Left ventricle myocardium inferior (tissue), 1 donor: ENCODE measurements around the gene SPDYE16. TPM values are rescaled to one million over a fixed set of nuclear protein-coding genes. Genes with fewer than 3 reads are reported as not detected.
"Not testable (repeated sequence)": the region's sequence is repeated elsewhere in the genome, so short reads cannot be mapped to it uniquely, and the experiment has no call there.

Source experiments
- DNase-seq: peaks from one replicate; pipeline ENCODE4 v3.0.0-alpha.2; 2020
- H3K27ac ChIP-seq: fragments of 200-600 bp; replicated peaks from 2 replicates; pipeline ENCODE4 v1.8.0; 2021
- H3K27me3 ChIP-seq: fragments of 200-600 bp; 2 replicates; pipeline ENCODE4 v1.8.0; 2021; ENCODE audit warnings: low read depth
- H3K36me3 ChIP-seq: fragments of 200-600 bp; 2 replicates; pipeline ENCODE4 v1.8.0; 2021
- H3K4me1 ChIP-seq: fragments of 200-600 bp; 2 replicates; pipeline ENCODE4 v1.8.0; 2021
- H3K4me3 ChIP-seq: fragments of 200-600 bp; 2 replicates; pipeline ENCODE4 v1.8.0; 2021; ENCODE audit warnings: mild to moderate bottlenecking, moderate library complexity
- H3K9me3 ChIP-seq: fragments of 200-600 bp; replicated peaks from 2 replicates; pipeline ENCODE4 v1.8.0; 2021
- intact Hi-C: fragments of 100-400 bp; cut with micrococcal nuclease; formaldehyde crosslinking; loops from one replicate; pipeline ENCODE4 v1.11.0; 2022
- total RNA-seq: library from RNA; stranded (reverse); fragmentation: NEBNext Ultra II Directional; extraction: Animal tissue kit (Norgen Biotek cat#: 25700); gene quantifications from one replicate; pipeline ENCODE4 v1.2.1, GENCODE V29; 2021
- TF ChIP-seq, protein P1 (sequence below): fragments of 200-600 bp; IDR thresholded peaks from 2 replicates; pipeline ENCODE4 v1.8.0; 2021; ENCODE audit warnings: antibody characterized with exemption, mild to moderate bottlenecking, borderline replicate concordance
- donor health status: DM: no; HTN: yes; CAD: no; lungs with severe emphysema.

The SPDYE16 gene
- total RNA-seq, 1 donor from 2014 or later, result 0.22 TPM

DNA sequence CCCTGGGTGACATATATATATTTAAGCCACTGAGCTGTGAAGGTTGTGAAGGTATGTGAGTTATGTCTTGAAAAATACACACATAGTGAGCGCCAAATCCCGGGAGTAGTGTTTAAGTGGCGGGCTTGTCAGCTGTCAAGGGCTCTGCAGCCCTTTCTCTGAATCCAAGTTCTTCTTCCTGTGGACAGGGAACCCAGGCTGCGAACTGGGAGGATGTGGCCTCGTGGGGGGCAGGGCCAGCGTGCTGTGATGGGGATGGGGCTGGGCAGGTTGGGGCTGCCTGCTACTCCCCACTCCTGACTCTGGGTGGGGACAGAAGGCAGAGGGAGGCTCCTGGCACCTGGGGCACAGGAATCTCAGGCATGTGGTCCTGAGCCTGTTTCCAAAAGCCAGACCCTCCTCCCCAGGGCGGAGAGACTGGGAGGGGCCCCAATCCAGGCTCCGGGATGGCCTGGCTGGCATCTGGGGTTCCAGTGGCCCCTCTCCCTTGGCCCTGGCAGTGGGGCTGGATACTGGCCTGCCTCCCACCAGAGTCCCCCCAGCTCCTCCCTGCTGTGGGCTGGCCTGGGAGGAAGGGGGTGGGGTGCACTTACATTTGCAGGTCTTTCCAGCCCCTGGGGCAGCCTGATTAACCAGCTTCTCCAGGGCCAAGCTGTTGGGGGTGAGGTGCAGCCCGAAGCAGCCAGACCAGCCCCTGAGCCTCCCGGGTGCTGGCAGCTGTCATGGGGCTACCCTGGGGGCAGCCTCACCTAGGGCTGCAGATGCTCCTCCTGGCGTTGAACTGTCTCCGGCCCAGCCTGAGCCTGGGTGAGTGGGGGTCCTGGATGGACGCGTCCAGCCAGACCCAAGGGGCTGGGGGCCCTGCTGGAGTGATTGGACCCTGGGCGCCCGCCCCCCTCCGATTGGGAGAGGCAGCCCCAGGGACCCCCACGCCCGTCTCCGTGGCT is 32.9 kb downstream of the SPDYE16 start, which contains the start of gene UPK3B:
TSS of gene UPK3B (plus strand) at position 622 of the 947 bp plus-strand sequence. CDS start at position 723, 101 bp downstream.
- DNase-seq, result no peak
- Histone ChIP-seq H3K4me1 (peaks cover 12% of the 10 kb centered on the region), H3K4me3 (no peak within 1 kb of the TSS), H3K36me3 (peaks cover 10% of the 10 kb centered on the region), H3K9me3 (no peaks in the 10 kb centered on the region), H3K27me3 (no peaks in the 10 kb centered on the region), H3K27ac (no peak within 1 kb of the TSS)
- TF ChIP-seq, protein P1, sequence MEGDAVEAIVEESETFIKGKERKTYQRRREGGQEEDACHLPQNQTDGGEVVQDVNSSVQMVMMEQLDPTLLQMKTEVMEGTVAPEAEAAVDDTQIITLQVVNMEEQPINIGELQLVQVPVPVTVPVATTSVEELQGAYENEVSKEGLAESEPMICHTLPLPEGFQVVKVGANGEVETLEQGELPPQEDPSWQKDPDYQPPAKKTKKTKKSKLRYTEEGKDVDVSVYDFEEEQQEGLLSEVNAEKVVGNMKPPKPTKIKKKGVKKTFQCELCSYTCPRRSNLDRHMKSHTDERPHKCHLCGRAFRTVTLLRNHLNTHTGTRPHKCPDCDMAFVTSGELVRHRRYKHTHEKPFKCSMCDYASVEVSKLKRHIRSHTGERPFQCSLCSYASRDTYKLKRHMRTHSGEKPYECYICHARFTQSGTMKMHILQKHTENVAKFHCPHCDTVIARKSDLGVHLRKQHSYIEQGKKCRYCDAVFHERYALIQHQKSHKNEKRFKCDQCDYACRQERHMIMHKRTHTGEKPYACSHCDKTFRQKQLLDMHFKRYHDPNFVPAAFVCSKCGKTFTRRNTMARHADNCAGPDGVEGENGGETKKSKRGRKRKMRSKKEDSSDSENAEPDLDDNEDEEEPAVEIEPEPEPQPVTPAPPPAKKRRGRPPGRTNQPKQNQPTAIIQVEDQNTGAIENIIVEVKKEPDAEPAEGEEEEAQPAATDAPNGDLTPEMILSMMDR, result no peak
- intact Hi-C loops, result no loop called here

DNA sequence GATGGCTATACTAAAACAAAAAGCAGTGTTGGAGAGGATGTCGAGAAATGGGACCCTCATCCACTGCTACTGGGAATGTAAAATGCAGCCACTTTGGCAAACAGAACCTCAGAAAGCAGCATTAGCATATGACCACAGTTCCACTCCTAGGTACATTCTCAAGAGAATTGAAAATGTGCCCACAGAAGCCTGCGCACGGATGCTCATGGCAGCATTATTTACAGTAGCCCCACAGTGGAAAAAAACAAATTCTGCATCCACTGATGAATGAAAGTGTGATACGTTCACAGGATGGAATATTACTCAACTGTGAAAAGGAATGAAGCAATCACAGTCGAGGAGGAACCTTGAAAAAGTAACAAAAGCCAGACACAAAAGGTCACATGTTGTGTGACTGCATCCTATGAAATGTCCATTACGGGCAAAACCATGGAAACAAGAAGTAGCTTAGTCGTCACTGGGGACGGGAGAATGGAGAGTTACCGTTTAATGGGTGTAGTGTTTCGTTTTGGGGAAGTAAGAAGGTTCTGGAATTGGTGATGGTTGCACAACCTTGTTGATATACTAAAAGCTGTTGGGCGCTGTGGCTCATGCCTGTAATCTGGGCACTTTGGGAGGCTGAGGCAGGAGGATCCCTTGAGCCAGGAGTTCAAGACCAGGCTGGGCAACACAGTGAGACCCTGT is 35.2 kb downstream of the SPDYE16 start:
- Histone ChIP-seq H3K27me3 (no peaks in the 10 kb centered on the region), H3K27ac (no peak overlapping the region), H3K4me3 (no peak overlapping the region), H3K9me3 (no peaks in the 10 kb centered on the region), H3K36me3 (peaks cover 10% of the 10 kb centered on the region), H3K4me1 (peaks cover 7% of the 10 kb centered on the region)
- DNase-seq, result no peak
- intact Hi-C loops, result no loop called here
- TF ChIP-seq, protein P1, result no peak

DNA sequence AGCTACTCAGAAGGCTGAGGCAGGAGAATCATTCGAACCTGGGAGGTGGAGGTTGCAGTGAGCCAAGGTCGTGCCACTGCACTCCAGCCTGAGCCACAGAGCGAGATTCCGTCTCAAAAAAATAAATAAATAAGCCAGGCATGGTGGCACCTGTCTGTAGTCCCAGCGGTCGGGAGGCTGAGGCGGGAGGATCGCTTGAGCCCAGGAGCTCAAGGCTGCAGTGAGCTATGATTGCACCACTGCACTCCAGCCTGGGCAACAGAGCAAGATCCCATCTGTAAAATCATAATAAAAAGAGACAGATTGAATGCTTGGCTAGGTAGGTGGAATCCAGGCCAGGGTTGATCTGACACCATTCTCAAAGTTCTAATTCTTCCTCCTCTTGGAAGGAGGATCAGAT is 36.5 kb downstream of the SPDYE16 start:
- H3K27ac ChIP-seq, DNase-seq, H3K9me3 ChIP-seq, H3K27me3 ChIP-seq, H3K4me1 ChIP-seq, intact Hi-C loops, H3K4me3 ChIP-seq: not testable (repeated sequence)
- H3K36me3 ChIP-seq, result peaks cover 10% of the 10 kb centered on the region

DNA sequence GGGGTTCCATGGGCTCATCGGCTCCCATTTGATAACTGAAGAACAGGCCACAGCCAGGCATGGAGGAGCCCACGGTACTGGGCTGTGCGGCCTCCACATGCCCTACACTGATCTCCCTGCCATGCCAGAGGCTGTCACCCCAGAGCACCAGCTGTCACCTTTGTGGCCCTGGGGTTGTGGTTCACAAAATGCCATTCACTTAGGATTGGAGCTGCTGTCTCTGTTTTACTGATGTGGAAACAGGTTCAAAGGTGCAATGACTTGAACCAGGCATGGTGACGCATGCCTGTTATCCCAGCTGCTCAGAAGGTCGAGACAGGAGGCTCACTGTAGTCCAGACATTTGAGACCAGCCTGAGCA is 37.0 kb downstream of the SPDYE16 start:
- Histone ChIP-seq H3K36me3 (peaks cover 10% of the 10 kb centered on the region), H3K27ac (no peak overlapping the region), H3K4me3 (no peak overlapping the region), H3K27me3 (no peaks in the 10 kb centered on the region), H3K9me3 (no peaks in the 10 kb centered on the region), H3K4me1 (peaks cover 6% of the 10 kb centered on the region)
- intact Hi-C loops, result no loop called here
- no peak for DNase-seq
- TF ChIP-seq, protein P1, result no peak

- peaks cover 4% of the 10 kb centered on the region for H3K4me1 ChIP-seq
- peaks cover 10% of the 10 kb centered on the region for H3K36me3 ChIP-seq
- H3K9me3 ChIP-seq, result no peaks in the 10 kb centered on the region
- intact Hi-C loops, result no loop called here
- no peak for DNase-seq
- TF ChIP-seq, protein P1, result no peak
- no peaks in the 10 kb centered on the region for H3K27me3 ChIP-seq
- no peak overlapping the region for H3K4me3 ChIP-seq
- no peak overlapping the region for H3K27ac ChIP-seq
Observed at GRCh38 chr7:76505168-76506080, 37.7 kb downstream of the SPDYE16 start.

GRCh38 chr7:76504351-76505167 is 38.5 kb downstream of the SPDYE16 start:
- DNase-seq, intact Hi-C loops, H3K27ac ChIP-seq, H3K9me3 ChIP-seq, H3K4me3 ChIP-seq, H3K4me1 ChIP-seq, H3K27me3 ChIP-seq: not testable (repeated sequence)
- H3K36me3 ChIP-seq, result peaks cover 10% of the 10 kb centered on the region

GRCh38 chr7:76503244-76503643 is 39.9 kb downstream of the SPDYE16 start:
- H3K9me3 ChIP-seq, intact Hi-C loops, DNase-seq, H3K27ac ChIP-seq, H3K4me1 ChIP-seq, H3K4me3 ChIP-seq, H3K27me3 ChIP-seq: not testable (repeated sequence)
- peaks cover 10% of the 10 kb centered on the region for H3K36me3 ChIP-seq

GRCh38 chr7:76502836-76503235 is 40.3 kb downstream of the SPDYE16 start:
- H3K27me3 ChIP-seq, H3K4me3 ChIP-seq, H3K9me3 ChIP-seq, DNase-seq, H3K4me1 ChIP-seq, H3K27ac ChIP-seq, intact Hi-C loops: not testable (repeated sequence)
- H3K36me3 ChIP-seq, result peaks cover 10% of the 10 kb centered on the region
